Hepatic stellate cell (primary cell): ENCODE results near the gene GPR84.

ENCODE experiments used
- DNase-seq: peaks from one replicate; pipeline ENCODE4 v3.0.0; 2011; ENCODE audit warnings: low spot score

GPR84 gene

GRCh38 chr12:54364413-54364812 lies at the start of gene GPR84:
Gene GPR84 (minus strand): TSS chr12:54364486. CDS start chr12:54363851, 635 bp downstream.
- no peak for DNase-seq

DNA sequence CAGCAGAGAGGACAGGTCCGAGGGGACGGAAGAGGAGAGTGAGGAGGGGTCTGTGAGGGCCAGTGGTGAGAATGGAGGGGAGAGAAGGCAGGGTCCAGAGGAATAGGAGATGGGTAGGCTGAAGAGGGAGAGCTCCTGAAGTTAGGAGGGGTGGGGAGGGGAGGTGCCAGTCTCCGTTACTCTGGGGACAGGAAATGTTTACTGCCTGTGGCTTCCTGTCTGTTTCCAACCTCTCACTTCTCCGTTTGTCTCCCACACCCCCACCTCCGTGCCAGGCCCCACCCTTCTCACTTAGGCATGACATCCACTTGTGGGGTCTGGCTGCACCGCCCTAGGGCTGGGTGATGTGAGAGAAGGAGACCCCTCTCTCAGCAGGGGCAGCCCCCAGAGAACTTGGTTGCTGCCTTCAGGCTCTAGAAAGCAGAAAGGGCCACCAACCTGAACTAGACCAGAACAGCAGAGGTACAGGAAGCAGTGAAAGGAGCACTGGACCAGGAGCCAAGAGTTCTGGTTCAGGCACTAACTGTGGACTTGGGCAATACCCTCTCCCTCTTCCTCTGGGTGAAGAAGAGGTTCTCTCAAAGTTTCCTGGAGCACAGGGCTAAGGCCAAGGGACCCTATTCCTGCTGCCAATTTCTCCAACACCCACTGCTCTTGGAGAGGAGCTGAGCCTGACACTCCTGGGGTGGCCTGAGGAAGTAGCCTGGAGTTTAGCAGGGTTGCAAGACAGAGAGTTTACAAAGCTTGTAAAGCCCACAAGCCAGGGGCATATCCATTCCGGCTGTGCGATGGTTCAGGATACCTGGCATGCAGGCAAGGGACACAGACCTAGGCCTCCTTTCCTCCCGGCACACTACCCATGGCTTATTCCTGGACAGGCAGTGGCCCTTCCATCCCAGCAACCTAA lies 49.3 kb upstream of the GPR84 start:
- peak; percentile 74 for DNase-seq

DNA sequence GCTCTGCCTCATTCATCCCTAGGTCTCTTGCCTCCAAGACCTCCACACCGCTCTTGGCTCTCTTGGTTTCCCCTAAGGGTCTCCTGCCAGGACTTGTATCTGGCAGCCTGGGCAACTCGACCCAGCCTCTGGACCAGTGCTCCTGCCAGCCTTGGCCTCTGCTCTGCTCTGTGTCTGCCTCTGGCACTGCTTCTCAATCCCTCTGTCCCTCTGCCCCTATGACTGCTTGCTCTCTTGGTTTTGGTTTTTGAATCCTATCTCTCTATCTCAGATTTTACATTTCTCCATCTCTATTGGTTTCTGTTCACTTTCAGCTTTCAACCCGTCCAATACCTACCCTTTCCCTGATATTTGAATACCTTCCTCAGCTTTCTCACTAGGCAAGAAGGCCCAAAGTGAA lies 48.5 kb upstream of the GPR84 start:
- no peak for DNase-seq

DNA sequence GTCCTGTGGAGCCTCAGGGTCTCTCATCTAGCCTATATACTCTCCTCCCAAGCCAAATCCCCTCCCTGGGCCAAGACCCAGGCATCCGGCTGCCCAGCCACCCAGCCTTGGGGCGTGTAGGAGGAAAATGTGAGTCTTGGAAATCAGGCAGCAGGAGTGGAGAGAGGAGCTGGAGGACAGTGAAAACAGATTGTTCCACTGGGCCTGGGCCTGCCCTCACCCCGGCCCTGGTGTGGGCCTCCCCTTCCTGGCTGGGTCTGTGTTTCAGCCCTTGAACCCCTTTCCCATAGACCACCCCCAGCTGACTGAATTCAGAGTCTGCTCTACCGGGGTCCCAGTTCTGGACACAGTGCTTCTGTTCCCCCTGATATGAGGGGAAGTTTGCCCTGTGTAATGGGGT lies 48.1 kb upstream of the GPR84 start:
- DNase-seq, result no peak

DNA sequence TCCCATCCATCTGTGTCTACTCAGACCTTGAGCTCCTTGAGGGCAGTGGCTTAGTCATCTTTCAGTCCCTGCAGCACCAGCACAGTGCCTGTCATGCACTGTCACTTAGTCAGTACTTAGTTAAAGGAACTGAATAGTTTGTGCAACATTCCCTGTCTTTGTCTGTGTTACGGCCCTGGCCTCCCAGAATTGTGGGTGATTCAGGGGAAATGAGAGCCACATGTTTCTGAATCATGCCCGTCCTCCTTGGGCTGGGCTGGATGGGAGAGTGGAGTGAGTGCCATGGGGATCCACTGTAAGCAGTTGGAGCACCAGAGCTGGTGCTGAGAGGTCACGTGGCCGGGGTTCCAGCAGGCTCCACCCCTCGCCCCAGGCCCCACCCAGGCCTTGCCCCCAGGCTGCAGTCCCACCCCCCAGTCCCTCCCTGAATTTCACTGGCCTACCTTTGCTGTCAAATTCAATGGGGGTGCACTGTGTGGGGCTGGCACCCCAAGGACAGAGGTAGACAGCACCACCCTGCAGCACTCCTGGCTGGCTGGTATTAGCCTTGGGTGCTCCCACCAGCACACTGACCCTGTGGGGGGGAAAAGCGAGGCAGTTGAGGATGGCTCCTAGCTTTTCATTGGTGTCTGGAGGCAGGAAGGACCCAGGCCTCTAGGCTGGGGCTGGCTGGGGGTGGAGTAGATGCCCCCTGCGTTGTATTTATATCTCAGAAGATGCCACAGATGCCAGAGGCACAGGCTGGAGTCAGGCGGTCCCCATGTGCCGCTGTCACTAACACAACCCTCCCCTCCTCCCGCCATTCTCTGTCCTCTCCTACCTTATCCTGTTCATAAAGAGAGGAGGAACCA lies 47.3 kb upstream of the GPR84 start:
- peak; percentile 96 for DNase-seq

DNA sequence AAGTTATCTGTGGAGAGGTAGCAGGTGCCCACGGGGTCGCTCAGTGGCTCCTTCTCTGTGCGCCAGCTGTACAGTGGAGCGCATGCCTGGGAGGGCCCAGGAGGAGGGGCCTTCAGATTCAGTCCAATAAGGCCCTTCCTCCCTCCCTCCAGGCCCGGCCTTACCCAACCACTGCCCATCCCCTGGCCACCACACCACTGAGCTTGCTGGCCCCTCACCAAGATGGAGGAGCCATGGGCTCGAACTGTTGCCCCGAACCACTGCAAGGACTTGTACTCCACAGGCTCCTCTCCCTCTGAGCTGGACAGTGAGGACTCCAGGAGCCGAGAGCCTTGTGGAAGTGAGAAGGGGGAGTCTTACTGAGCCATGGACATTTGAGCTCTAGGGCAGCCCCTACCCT lies 45.0 kb upstream of the GPR84 start:
- no peak for DNase-seq

GRCh38 chr12:54407183-54407905 lies 43.1 kb upstream of the GPR84 start:
- no peak for DNase-seq

DNA sequence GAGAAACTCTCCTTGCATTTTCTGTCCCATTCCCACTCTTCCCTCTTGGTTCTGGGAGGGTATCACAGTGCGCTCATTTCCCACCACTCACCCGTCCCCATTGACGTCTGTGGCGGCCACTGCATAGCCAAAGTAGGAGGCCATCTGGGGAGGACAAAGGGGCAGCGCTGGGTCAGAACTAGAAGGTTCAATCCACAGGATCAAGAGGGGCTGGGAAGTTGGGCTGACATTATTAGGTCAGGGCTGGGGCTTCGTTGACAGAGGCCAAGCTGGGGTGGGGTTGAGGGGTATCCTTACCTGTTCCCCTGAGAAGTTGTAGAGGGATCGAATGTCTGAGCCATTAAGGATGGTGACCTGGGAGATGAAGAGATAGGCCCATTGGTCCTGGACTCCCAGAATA lies 41.3 kb upstream of the GPR84 start:
- DNase-seq, result no peak

- DNase-seq, result no peak
Measured at GRCh38 chr12:54405106-54405505, 40.8 kb upstream of the GPR84 start.

- peak; percentile 62 for DNase-seq
Measured at GRCh38 chr12:54404061-54405004, 40.0 kb upstream of the GPR84 start.

DNA sequence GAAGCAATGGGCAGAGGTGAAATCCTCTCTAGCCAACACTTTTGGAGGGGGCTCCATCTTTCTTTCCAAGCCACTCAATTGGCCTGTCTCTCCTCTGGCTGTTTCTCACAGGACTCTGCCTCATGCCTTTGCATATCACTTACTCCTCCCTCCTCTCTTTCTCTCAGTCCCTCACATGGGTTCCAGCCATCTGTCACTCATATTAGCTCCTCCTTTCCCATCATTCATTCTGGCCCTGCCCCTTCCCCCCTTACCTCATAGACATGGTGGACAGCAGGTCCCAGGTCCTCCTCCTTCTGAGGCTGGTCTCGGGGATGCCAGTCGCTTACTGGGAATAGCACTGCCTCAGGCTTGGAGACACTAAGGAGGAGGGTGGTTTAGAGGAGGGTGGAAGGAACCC lies 36.8 kb upstream of the GPR84 start:
- no peak for DNase-seq

DNA sequence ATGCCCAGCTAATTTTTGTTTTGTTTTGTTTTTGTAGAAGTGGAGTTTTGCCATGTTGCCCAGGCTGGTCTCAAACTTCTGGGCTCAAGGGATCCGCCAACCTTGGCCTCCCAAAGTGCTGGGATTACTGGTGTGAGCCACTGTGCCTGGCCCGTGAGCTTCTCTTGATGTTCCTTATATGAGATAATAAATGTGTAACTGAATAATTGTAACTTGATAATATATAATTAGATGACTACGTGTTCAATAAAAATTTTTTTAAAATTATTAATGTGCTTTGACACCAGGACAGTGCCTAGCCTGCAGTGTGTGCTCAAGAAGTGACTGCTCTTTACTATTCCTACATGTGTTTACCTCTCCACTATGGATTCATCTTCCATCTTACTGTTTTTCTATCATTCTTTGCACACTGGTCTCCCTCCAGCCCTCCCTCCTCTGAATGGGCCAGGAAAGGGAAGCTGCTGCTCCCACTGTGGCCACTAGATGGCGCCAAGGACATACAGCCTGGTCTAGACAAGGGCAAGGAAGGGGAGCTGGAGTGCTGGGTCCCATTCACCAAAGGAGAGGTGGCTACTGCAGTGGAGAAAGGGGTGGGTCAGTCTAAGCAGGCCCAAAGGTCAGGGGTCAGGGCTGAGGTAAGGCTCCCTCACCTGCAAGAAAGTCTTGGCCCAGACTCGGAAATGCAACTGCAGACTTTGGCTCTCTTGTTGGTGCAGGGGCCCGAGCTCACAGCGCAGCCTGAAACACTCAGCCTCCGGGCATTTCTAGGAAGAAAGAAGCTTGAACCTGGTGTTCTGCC lies 34.9 kb upstream of the GPR84 start:
- peak; percentile 93 for DNase-seq

- DNase-seq, result no peak
Measured at GRCh38 chr12:54398218-54398617, 33.9 kb upstream of the GPR84 start.

DNA sequence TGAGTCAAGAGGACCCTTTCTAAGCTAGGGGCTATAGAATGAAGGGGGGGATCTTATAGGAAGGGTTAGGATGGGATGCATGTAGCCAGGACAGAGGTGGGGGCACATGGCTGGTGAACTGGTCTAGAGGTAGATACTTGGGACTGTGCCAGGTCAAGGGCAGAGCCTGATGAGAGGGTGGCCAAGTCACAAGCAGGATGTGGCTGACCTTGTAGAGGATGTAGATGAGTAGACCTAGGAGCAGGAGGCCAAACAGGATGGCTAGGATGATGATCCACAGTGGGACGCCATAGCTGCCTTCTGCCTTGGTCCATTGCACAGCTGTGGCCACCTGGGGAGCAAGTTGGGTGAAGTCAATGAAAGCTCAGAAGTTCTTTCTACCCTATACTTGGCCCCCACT lies 32.9 kb upstream of the GPR84 start:
- DNase-seq, result no peak

DNA sequence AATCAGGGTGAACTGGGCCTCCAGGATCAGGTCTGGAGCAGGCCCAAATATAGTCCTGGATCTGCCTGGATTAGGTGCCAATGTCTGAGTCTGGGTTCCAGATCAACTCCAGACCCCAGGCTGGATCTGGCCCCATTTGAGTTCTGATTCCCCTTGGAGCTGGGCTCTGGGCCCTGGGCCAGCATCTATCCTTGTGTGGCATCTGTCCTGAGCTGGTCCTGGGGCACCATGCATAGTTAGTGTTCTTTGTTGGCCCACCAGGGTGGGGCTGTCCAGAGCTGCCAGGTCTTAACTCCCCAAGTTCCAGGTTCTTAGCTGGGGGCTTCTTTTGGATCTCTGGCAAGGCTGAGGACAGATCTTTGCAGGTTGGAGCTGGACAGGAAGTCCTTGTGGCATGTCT lies 31.3 kb upstream of the GPR84 start:
- DNase-seq, result no peak

DNA sequence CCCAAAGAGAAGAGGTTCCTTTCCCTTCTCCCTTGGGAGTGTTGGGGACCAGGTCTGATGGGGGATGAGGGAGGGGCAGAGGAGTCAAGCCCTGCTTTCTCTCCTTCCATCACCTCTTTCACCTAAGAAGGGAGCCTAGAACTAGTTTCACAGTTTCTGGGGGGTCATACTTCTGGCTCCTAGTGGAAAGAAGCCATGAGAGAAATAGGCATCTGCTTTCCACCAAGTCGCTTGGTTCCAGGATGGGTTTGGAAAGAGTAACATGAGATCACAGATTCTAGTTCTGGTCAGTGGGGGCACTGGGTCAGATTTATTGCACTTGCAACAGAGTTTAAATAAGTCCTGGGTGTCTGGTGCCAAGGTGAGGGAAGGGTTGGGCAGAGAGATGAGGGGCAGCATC lies 30.7 kb upstream of the GPR84 start:
- no peak for DNase-seq

DNA sequence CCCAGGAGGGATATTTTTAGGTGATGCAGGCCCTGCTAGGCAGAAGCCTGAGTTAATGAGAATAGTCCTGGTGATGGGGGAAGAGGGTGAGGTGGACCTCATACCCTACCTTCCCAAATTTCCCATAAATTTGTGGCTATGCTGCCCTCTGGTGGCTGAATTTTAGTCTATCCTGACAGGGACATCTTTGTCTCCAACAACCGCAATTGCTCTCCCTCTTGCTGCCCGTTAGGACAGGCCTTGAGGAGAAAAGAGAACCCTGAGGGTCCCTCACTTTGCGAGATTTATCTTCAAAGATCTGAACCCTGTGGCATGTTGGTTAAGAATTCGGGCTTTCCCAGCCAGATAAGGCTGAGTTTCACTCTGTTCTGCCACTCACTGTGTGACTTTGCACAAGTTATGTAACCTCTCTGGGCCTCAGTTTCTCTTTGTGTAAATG lies 30.0 kb upstream of the GPR84 start:
- DNase-seq, result peak; percentile 49

DNA sequence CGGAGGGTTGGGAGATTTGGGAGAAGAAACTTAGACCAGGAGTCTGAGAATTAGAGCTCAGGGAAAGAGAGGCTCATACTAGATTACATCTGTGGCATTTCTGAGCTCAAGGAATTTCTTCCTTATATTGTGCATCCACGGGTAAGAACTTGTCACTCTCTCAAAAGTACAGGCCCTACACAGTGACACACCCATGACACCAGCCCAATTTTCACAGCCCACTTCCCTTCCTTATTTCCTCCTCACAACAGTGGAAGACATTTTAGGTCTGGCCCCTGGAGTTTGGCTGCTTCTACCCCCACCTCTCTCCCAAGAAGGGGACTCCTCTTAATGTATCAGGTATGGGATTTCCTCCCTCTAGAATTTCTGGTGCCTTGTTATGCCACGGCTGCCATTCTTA lies 29.5 kb upstream of the GPR84 start:
- no peak for DNase-seq

DNA sequence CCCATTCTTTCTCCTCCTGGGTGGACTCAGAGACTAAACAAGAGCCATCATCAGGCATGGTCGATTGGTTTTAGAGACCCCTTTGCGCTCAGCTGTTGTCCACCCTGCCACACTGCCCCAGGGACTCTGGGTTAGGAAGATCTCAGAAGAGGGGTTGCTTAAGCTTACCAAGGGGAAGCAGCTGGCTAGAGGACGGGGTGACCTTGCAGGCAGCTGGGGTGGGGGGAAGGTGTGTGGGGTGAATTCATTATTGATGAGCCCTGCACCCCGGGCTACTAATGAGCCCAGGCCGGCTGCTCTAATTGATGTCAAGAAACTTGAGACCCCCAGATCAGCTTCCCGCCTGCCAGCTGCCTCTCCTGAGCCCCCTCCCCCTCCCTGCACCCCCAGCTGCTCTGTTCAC lies 28.9 kb upstream of the GPR84 start:
- no peak for DNase-seq

DNA sequence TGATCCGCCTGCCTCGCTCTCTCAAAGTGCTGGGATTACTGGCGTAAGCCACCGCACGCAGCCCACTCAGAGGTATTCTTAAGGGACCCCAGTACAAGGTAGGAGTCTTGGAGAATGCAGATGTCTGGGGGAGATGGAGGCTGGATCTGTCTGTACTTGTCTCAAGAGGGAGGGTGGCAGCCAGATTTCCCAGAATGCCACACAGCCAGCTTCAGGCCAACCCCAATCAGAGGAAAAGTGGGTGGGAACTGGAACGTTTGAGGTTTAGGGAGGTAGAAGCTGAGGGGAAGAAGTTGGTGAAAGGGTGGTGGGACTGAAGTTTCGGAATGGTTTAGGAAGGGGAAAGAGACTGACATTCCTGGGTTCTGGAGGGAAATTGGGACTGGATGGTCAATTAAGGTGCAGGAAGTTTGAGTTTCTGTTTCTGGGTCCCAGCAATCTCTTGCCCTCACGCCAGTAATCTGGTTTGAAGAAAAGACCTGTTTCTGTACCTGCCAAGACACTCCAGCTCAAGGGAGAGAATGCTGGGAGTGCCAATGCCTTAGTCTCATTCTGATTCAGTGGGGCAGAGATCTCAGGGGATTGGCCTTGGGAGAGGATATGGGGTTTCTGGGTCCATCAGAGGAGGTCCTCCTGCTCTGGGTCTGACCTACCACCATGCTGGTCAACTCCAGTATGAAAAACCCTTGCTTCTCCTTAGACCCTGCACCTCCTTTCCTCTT lies 28.4 kb upstream of the GPR84 start:
- DNase-seq, result no peak
